HG03045 (cell line): ENCODE measurements around the gene PHLDB3.

Experiments
- ATAC-seq: cut with Tn5 transposase; IDR thresholded peaks from one replicate; pipeline ENCODE4 v1.9.1; 2021; ENCODE audit warnings: mild to moderate bottlenecking, moderate library complexity; ENCODE audit not compliant: unreplicated experiment

The PHLDB3 gene

GRCh38 chr19:43471091-43471490, 33.5 kb downstream of the PHLDB3 start:
- ATAC-seq, result no peak

GRCh38 chr19:43470288-43470687, 34.3 kb downstream of the PHLDB3 start:
- no peak for ATAC-seq

- no peak for ATAC-seq
Observed at GRCh38 chr19:43469160-43469480, 35.4 kb downstream of the PHLDB3 start.

- no peak for ATAC-seq
Observed at GRCh38 chr19:43468354-43469159, 36.0 kb downstream of the PHLDB3 start.

GRCh38 chr19:43467730-43468129, 36.8 kb downstream of the PHLDB3 start:
- ATAC-seq, result no peak

- no peak for ATAC-seq
Observed at GRCh38 chr19:43467276-43467675, 37.3 kb downstream of the PHLDB3 start.

- no peak for ATAC-seq
Observed at GRCh38 chr19:43466793-43467192, 37.8 kb downstream of the PHLDB3 start.

- no peak for ATAC-seq
Observed at GRCh38 chr19:43465468-43466120, 39.0 kb downstream of the PHLDB3 start, which contains the start of gene LYPD3. TSS of gene LYPD3 (minus strand) at chr19:43465608. CDS start at chr19:43465571, 37 bp downstream.

- peak; percentile 28 for ATAC-seq
Observed at GRCh38 chr19:43464134-43464775, 40.3 kb downstream of the PHLDB3 start.

- peak; percentile 84 for ATAC-seq
Observed at GRCh38 chr19:43463381-43464133, 41.0 kb downstream of the PHLDB3 start.

GRCh38 chr19:43462785-43463380, 41.7 kb downstream of the PHLDB3 start:
- no peak for ATAC-seq

- ATAC-seq, result no peak
Observed at GRCh38 chr19:43462383-43462782, 42.2 kb downstream of the PHLDB3 start.

- ATAC-seq, result no peak
Observed at GRCh38 chr19:43461303-43461702, 43.2 kb downstream of the PHLDB3 start.

- no peak for ATAC-seq
Observed at GRCh38 chr19:43460362-43461016, 44.1 kb downstream of the PHLDB3 start.

GRCh38 chr19:43457809-43458208, 46.7 kb downstream of the PHLDB3 start:
- no peak for ATAC-seq

GRCh38 chr19:43455321-43456113, 49.0 kb downstream of the PHLDB3 start:
- ATAC-seq, result no peak

GRCh38 chr19:43454031-43454430, 50.5 kb downstream of the PHLDB3 start:
- no peak for ATAC-seq

- no peak for ATAC-seq
Observed at GRCh38 chr19:43452582-43452981, 52.0 kb downstream of the PHLDB3 start.

GRCh38 chr19:43450545-43450997, 54.0 kb downstream of the PHLDB3 start:
- no peak for ATAC-seq
